SIG-M5 treated with dmso at 0.1 percent for 504 hours (cell line): ENCODE results near the gene SYNDIG1.
"Not testable (repeated sequence)": the region's sequence is repeated elsewhere in the genome, so short reads cannot be mapped to it uniquely, and the experiment has no call there.

Source experiments
- DNase-seq: peaks from one replicate; lab custom pipeline; 2025; ENCODE audit not compliant: unreplicated experiment; lab: John Stamatoyannopoulos, UW

SYNDIG1 gene

DNA sequence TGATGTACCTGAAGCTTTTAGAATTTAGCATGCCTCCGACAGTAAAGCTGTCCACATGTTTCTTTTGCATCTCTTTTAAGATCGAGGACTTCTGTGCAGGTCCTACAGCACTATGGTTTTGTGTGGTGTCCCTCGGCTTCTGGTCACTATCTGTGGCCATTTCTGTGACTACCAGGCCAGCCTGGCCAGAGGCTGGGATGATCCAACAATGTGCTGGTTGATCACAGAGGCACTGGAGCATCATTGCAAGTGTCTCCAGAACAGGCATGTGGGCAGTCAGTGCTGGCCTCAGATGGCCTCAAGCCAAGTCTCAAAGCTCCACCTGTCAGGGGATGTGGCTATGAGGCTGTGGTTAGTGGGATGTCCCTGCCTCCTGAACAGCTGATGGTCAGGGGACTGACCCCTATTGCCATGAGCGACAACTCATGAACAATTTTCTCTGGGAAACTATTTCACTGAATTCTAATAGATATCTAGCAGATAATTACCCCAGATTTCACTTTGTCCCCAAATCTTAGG is 136.6 kb downstream of the SYNDIG1 start:
- DNase-seq, result no peak

DNA sequence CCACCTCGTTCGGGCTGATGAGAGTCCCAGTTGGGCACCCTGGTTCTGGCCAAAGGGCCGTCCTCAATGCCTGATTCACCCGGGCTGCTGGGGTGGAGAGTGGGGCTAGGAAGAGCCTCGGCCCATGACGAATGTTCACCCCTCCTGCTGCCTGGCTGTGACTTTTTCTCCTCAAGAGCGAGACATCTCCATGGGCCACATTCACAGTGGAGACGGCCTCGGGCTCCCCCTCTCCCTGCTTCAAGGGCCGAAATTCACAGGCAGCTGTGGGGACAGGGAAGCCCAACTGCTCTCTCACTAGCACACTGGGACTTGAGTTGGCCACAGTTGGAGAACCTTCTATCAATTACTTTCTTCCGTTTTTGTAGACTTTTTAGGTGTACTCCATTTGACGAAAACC is 138.0 kb downstream of the SYNDIG1 start:
- no peak for DNase-seq

- no peak for DNase-seq
Measured at GRCh38 chr20:24608926-24609667, 139.7 kb downstream of the SYNDIG1 start.

DNA sequence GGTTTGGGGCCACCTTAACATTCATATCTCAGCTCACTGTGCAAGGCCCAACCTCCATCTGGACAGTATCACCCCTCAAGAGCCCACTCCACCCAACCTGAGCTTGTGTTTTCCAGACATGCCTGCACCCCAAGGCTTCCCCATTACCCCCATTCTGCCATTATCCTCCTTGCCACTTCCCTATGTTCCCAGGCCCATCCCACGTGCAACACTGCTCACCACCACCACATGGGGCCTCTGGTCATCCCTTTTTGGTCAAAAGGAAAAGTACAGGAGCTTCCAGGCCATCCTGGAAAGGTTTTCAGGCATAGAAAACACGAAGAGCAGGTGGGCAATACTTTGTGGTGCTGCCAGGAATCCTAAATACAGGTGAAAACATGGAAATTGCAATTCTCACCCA is 140.3 kb downstream of the SYNDIG1 start:
- DNase-seq, result no peak

DNA sequence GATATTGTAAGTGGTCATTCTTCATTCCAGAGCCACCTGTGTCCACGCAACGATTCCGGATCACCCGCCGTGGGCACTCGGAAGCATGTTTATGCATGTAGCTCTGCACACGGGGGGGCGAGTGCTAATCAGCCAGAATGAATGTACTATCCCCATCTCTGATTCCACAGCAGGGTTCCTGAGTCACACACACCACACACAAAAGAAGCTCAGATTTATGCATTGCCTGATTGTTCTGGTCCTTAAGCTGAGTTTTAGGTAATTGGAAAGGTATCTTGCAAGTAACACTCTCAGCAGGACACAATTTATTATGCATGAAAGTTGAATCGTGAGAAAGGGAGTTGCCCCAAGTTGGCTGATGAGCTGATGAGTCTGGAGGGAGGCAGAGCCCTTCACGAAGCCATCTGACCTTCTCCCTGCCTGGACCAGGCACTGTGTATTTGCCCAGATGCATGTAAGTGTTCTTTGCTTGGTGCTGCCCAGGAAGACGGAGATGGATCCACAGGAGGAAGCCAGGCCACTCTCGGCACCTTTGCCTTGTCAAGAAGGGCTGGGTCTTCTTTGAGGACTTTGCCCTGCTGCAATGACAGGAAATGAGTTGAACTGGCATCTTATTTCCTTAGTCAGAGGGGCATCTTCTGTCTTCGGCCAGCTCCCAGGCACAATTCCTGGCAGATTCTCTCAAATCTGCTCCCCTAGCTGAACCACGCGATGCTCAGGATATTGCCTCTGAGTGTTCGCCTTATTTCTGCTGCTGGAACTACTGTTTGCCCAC is 141.1 kb downstream of the SYNDIG1 start:
- no peak for DNase-seq

- DNase-seq, result no peak
Measured at GRCh38 chr20:24611360-24612140, 142.1 kb downstream of the SYNDIG1 start.

DNA sequence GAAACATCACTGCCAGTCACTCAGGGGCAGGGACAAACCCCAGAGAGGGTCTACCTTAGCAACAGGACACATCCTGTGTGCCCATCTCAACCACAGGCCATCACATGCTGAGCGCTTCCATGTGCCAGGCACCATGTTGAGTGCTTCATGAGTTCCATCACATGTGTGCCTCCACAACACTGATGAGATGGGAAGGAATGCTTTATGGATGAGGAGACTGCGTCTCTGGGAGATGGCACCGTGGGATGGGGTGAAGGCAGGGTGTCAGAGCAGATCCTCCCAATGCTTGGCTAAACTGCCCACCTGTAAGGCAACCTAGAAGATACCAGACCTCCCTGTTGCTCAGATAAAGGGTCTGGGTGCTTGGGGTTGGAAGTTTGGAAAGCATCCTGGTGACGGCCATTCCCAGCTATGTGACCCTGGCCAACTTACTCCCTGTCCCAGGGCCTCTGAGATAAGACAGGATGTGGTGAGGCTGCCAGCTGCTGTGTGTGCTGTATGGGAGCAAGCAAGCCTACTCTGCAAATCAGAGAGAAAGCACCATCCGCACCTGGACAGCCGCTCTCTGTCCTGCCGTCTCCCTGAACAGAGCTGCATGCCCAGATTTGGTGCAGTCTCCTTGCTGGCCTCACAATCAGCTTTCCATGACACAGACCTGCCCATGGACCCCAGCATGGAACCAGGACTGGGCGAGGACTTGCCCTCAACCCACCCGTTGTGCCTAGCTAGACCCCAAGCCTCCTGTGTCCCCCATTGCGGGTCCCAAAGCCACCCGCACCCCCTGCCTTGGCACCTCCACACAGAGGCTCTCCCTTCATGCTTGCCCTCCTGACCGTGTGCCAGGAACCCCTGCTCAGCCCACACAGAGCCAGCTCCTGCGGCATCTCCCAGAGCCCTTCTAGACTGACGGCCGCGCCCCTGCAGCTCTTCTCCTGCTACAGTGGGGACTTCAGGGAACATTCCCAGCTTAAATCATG is 143.7 kb downstream of the SYNDIG1 start:
- DNase-seq, result no peak

GRCh38 chr20:24614341-24614740 is 144.9 kb downstream of the SYNDIG1 start:
- no peak for DNase-seq

- DNase-seq, result no peak
Measured at GRCh38 chr20:24615353-24615752, 145.9 kb downstream of the SYNDIG1 start.

- DNase-seq, result no peak
Measured at GRCh38 chr20:24616258-24617079, 147.0 kb downstream of the SYNDIG1 start.

- DNase-seq, result no peak
Measured at GRCh38 chr20:24617080-24617432, 147.6 kb downstream of the SYNDIG1 start.

GRCh38 chr20:24617757-24618450 is 148.5 kb downstream of the SYNDIG1 start:
- DNase-seq, result no peak

DNA sequence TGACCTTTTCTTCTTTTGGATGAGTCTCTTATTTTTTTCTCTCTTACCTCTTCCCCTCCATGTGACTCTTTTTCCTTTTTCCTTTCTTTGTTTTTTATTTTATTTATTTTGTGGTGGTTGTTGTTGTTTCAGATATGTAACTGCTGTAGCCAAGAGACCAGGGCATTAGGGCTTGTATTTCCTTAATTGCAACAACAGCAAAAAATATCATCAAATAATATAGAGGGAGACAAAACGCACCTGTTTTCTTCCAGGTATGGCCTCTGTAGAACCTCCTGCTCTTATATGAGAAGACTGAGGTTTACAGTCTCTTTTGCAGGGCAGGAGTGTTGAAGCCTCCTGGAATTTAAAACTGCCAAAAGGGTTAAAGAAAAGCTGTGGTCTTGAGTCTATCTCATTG is 149.3 kb downstream of the SYNDIG1 start:
- no peak for DNase-seq

DNA sequence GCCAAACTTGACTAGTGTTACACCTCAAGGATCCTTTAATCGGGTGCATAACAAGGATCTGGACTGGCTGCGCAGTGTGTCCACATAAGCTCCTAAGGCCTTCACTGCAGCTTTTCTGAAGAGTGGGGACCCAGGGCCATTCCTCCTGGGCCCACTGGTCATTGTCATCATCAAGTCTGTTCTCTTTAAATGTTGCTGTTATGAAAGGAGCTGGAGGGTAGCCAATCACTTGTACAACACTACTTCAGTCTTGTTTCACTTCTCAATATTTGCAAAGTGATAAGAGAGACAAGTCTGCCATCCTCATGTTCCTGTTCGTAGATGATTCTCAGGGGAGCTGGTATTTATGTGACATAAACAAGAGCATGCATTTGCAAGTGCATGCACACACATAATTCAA is 149.8 kb downstream of the SYNDIG1 start:
- no peak for DNase-seq

- DNase-seq, result no peak
Measured at GRCh38 chr20:24620937-24621519, 151.6 kb downstream of the SYNDIG1 start.

GRCh38 chr20:24622856-24623255 is 153.4 kb downstream of the SYNDIG1 start:
- DNase-seq, result no peak

DNA sequence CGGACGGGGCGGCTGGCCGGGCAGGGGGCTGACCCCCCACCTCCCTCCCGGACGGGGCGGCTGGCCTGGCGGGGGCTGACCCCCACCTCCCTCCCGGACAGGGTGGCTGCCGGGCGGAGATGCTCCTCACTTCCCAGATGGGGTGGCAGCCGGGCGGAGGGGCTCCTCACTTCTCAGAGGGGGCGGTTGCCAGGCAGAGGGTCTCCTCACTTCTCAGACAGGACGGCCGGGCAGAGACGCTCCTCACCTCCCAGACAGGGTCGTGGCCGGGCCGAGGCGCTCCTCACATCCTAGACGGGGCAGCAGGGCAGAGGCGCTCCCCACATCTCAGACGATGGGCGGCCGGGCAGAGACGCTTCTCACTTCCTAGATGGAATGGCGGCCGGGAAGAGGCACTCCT is 156.7 kb downstream of the SYNDIG1 start:
- DNase-seq, result not testable (repeated sequence)

GRCh38 chr20:24627291-24627690 is 157.9 kb downstream of the SYNDIG1 start:
- DNase-seq, result no peak

DNA sequence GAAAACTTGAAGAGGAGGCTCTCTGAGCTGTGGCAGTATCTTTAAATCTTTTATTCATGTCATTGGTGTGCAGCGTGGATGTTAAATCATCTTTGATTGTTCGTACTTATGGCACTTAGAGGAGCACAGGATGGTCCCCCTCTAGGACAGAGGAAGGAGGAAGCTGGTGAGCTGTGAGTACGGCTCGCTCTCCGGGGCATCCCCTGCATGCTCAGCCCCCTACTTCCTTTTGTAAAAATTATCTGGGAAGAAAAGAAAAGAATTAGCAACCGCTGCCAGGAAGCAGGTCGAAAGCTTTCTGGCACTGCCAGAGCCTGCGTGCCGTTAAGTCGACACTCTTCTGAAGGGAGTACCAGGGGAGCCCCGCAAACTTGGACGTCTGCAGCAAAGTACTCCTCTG is 158.5 kb downstream of the SYNDIG1 start:
- DNase-seq, result no peak
